Activated T-helper 17 cell treated with anti-CD3 and anti-CD28 coated beads, Interleukin-2, amount 50 U/mL, for 72 hours (primary cell): ENCODE data around the gene NECTIN2. TPM values are rescaled to one million over a fixed set of nuclear protein-coding genes. Genes with fewer than 3 reads are reported as not detected.
A peak's percentile ranks its signal among the peaks of the same experiment; 100 is the strongest.

Experiments used
- ATAC-seq: fragments of 150-1000 bp; cut with Tn5 transposase; replicated peaks from 2 replicates; pipeline ENCODE4 v1.10.0; 2021; ENCODE audit warnings: mild to moderate bottlenecking, moderate library complexity
- H3K27ac Mint-ChIP-seq: one replicate; pipeline ENCODE4 v1.8.0; 2022; ENCODE audit warnings: mixed read lengths
- H3K27me3 Mint-ChIP-seq: one replicate; pipeline ENCODE4 v1.8.0; 2022; ENCODE audit warnings: mixed read lengths
- H3K36me3 Mint-ChIP-seq: one replicate; pipeline ENCODE4 v1.8.0; 2022; ENCODE audit warnings: low read depth, mild to moderate bottlenecking, mixed read lengths
- H3K4me1 Mint-ChIP-seq: one replicate; pipeline ENCODE4 v1.8.0; 2022; ENCODE audit warnings: mixed read lengths
- H3K4me3 Mint-ChIP-seq: one replicate; pipeline ENCODE4 v1.8.0; 2022; ENCODE audit warnings: mild to moderate bottlenecking, mixed read lengths
- H3K9me3 Mint-ChIP-seq: one replicate; pipeline ENCODE4 v1.8.0; 2022; ENCODE audit warnings: mixed read lengths
- total RNA-seq, 2 donors: library from RNA; stranded (reverse); gene quantifications; one replicate each; pipeline ENCODE4 v1.2.3, GENCODE V29; 2022

NECTIN2 gene
- under 1 TPM; 0.45 to 0.64 TPM for total RNA-seq

GRCh38 chr19:44845612-44846454 lies at the start of gene NECTIN2:
NECTIN2 (plus strand) TSS chr19:44846297; CDS start chr19:44846526, 229 bp downstream.
- Mint-ChIP-seq H3K9me3 (no peaks in the 10 kb centered on the region), H3K4me3 (peak within 1 kb of the TSS; percentile 77), H3K27me3 (peaks cover 12% of the 10 kb centered on the region), H3K4me1 (peaks cover 11% of the 10 kb centered on the region), H3K36me3 (no peaks in the 10 kb centered on the region), H3K27ac (peak within 1 kb of the TSS; percentile 28)
- peak; percentile 71 for ATAC-seq

GRCh38 chr19:44796701-44797115 lies 49.4 kb upstream of the NECTIN2 start:
- ATAC-seq = no peak
- Mint-ChIP-seq H3K4me3 (no peak overlapping the region), H3K27ac (peak overlapping the region; percentile 46), H3K9me3 (no peaks in the 10 kb centered on the region), H3K27me3 (no peaks in the 10 kb centered on the region), H3K4me1 (peaks cover 5% of the 10 kb centered on the region), H3K36me3 (no peaks in the 10 kb centered on the region)

- no peak overlapping the region for H3K4me3 Mint-ChIP-seq
- no peak for ATAC-seq
- H3K36me3 Mint-ChIP-seq = no peaks in the 10 kb centered on the region
- H3K27me3 Mint-ChIP-seq = no peaks in the 10 kb centered on the region
- H3K4me1 Mint-ChIP-seq = peaks cover 5% of the 10 kb centered on the region
- no peaks in the 10 kb centered on the region for H3K9me3 Mint-ChIP-seq
- no peak overlapping the region for H3K27ac Mint-ChIP-seq
Measured at GRCh38 chr19:44799627-44800346, 46.3 kb upstream of the NECTIN2 start.

GRCh38 chr19:44800461-44800860 lies 45.6 kb upstream of the NECTIN2 start:
- ATAC-seq = peak; percentile 94
- Mint-ChIP-seq H3K36me3 (no peaks in the 10 kb centered on the region), H3K27me3 (no peaks in the 10 kb centered on the region), H3K4me3 (no peak overlapping the region), H3K4me1 (peaks cover 5% of the 10 kb centered on the region), H3K9me3 (no peaks in the 10 kb centered on the region), H3K27ac (no peak overlapping the region)

GRCh38 chr19:44803442-44804428 lies 42.4 kb upstream of the NECTIN2 start:
- ATAC-seq = no peak
- Mint-ChIP-seq H3K27me3 (no peaks in the 10 kb centered on the region), H3K9me3 (no peaks in the 10 kb centered on the region), H3K4me1 (no peaks in the 10 kb centered on the region), H3K4me3 (no peak overlapping the region), H3K27ac (no peak overlapping the region), H3K36me3 (no peaks in the 10 kb centered on the region)

- Mint-ChIP-seq H3K4me1 (no peaks in the 10 kb centered on the region), H3K27me3 (peaks cover 6% of the 10 kb centered on the region), H3K9me3 (no peaks in the 10 kb centered on the region), H3K4me3 (no peak overlapping the region), H3K27ac (no peak overlapping the region), H3K36me3 (no peaks in the 10 kb centered on the region)
- no peak for ATAC-seq
Measured at GRCh38 chr19:44806291-44806690, 39.8 kb upstream of the NECTIN2 start.

- Mint-ChIP-seq H3K36me3 (no peaks in the 10 kb centered on the region), H3K4me1 (no peaks in the 10 kb centered on the region), H3K27me3 (peaks cover 10% of the 10 kb centered on the region), H3K9me3 (no peaks in the 10 kb centered on the region), H3K27ac (no peak overlapping the region), H3K4me3 (no peak overlapping the region)
- no peak for ATAC-seq
Measured at GRCh38 chr19:44807162-44807561, 38.9 kb upstream of the NECTIN2 start.

GRCh38 chr19:44807652-44808462 lies 38.2 kb upstream of the NECTIN2 start:
- Mint-ChIP-seq H3K36me3 (no peaks in the 10 kb centered on the region), H3K4me3 (peak overlapping the region; percentile 22), H3K27me3 (peaks cover 10% of the 10 kb centered on the region), H3K4me1 (no peaks in the 10 kb centered on the region), H3K9me3 (no peaks in the 10 kb centered on the region), H3K27ac (no peak overlapping the region)
- no peak for ATAC-seq

- H3K4me3 Mint-ChIP-seq = peak within 1 kb of the TSS; percentile 22
- ATAC-seq = no peak
- no peak within 1 kb of the TSS for H3K27ac Mint-ChIP-seq
- no peaks in the 10 kb centered on the region for H3K9me3 Mint-ChIP-seq
- H3K27me3 Mint-ChIP-seq = peaks cover 10% of the 10 kb centered on the region
- no peaks in the 10 kb centered on the region for H3K36me3 Mint-ChIP-seq
- H3K4me1 Mint-ChIP-seq = no peaks in the 10 kb centered on the region
Measured at GRCh38 chr19:44808463-44809371, 37.4 kb upstream of the NECTIN2 start, which contains the start of gene BCAM. BCAM (plus strand) TSS chr19:44809103; CDS start chr19:44809125, 22 bp downstream.

- H3K36me3 Mint-ChIP-seq = no peaks in the 10 kb centered on the region
- H3K4me1 Mint-ChIP-seq = no peaks in the 10 kb centered on the region
- H3K4me3 Mint-ChIP-seq = no peak overlapping the region
- H3K27me3 Mint-ChIP-seq = peaks cover 10% of the 10 kb centered on the region
- no peaks in the 10 kb centered on the region for H3K9me3 Mint-ChIP-seq
- no peak overlapping the region for H3K27ac Mint-ChIP-seq
- no peak for ATAC-seq
Measured at GRCh38 chr19:44809577-44810233, 36.4 kb upstream of the NECTIN2 start.

- Mint-ChIP-seq H3K36me3 (no peaks in the 10 kb centered on the region), H3K4me1 (no peaks in the 10 kb centered on the region), H3K9me3 (no peaks in the 10 kb centered on the region), H3K27ac (no peak overlapping the region), H3K4me3 (no peak overlapping the region), H3K27me3 (peaks cover 10% of the 10 kb centered on the region)
- no peak for ATAC-seq
Measured at GRCh38 chr19:44810234-44811121, 35.6 kb upstream of the NECTIN2 start.

GRCh38 chr19:44811122-44811419 lies 35.0 kb upstream of the NECTIN2 start:
- Mint-ChIP-seq H3K27me3 (peaks cover 10% of the 10 kb centered on the region), H3K27ac (no peak overlapping the region)

More at GRCh38 chr19:44811122-44811419, 35.0 kb upstream of the NECTIN2 start:
- H3K4me3 Mint-ChIP-seq = no peak overlapping the region
- H3K9me3 Mint-ChIP-seq = no peaks in the 10 kb centered on the region
- no peak for ATAC-seq
- no peaks in the 10 kb centered on the region for H3K36me3 Mint-ChIP-seq
- H3K4me1 Mint-ChIP-seq = no peaks in the 10 kb centered on the region
